ENCODE measurements around the gene DCLK1. TPM values are rescaled to one million over a fixed set of nuclear protein-coding genes. Genes with fewer than 3 reads are reported as not detected.

Gene DCLK1
- total and polyA plus RNA-seq, 2 experiments from 2014 or later: 0.48 to 0.65 TPM

GRCh38 chr13:35961461-35962220 is 169.5 kb downstream of the DCLK1 start:
- Histone ChIP-seq H3K36me3 (ENCODE audit: low read depth) (no peaks in the 10 kb centered on the region), H3K9me2 (ENCODE audit: insufficient read depth) (no peaks in the 10 kb centered on the region), H4K20me1 (ENCODE audit: insufficient read depth) (no peaks in the 10 kb centered on the region), H3K4me1 (ENCODE audit: insufficient read depth) (peaks cover 24% of the 10 kb centered on the region), H2AFZ (no peak overlapping the region), H3K27me3 (replicated peaks; ENCODE audit: insufficient read depth) (no peaks in the 10 kb centered on the region), H3K4me3 (no peak overlapping the region), H3K4me2 (ENCODE audit: unreplicated experiment) (no peak overlapping the region), H3K9ac (no peak overlapping the region), H3F3A (ENCODE audit: insufficient read depth) (peaks cover 10% of the 10 kb centered on the region; the same call in 1 of the 2 replicates), H3K9me3 (ENCODE audit: low read depth) (no peaks in the 10 kb centered on the region), H3K27ac (no peak overlapping the region), H3K79me2 (ENCODE audit: insufficient read depth) (no peaks in the 10 kb centered on the region)
- TF ChIP-seq EZH2 (IDR thresholded peaks at IDR 0.05; ENCODE audit: insufficient read depth, poor library complexity, severe bottlenecking) (no peak), EZH2phosphoT487 (IDR thresholded peaks at IDR 0.05; ENCODE audit: insufficient read depth, low read depth) (no peak)
- in situ Hi-C loops (cut with MboI): no loop called here
- 76 to 79% methylated on average over 5 of the region's 5 CpGs for WGBS, 2 experiments (ENCODE audit: low coverage in 1 of 2, low lambda C conversion rate in 2 of 2, missing lambda C conversion rate in 2 of 2)
- DNase-seq: peak; percentile 44

- peak; percentile 39 for DNase-seq
These were observed 170.2 kb downstream of the DCLK1 start for GRCh38 chr13:35961002-35961401.

GRCh38 chr13:35957996-35958395 is 173.2 kb downstream of the DCLK1 start:
- no peaks in the 10 kb centered on the region for H3K27me3 ChIP-seq (replicated peaks; ENCODE audit: insufficient read depth)
- no peak for TF ChIP-seq EZH2 (IDR thresholded peaks at IDR 0.05; ENCODE audit: insufficient read depth, poor library complexity, severe bottlenecking)
- no peak for TF ChIP-seq EZH2phosphoT487 (IDR thresholded peaks at IDR 0.05; ENCODE audit: insufficient read depth, low read depth)
- H3K9ac ChIP-seq: no peak overlapping the region
- H3K4me3 ChIP-seq: no peak overlapping the region
- H3K79me2 ChIP-seq (ENCODE audit: insufficient read depth): no peaks in the 10 kb centered on the region
- peaks cover 18% of the 10 kb centered on the region for H3F3A ChIP-seq (ENCODE audit: insufficient read depth)
- peak overlapping the region; percentile 73 for H3K27ac ChIP-seq
- H3K4me1 ChIP-seq (ENCODE audit: insufficient read depth): peaks cover 34% of the 10 kb centered on the region
- 78 to 89% methylated on average over 2 of the region's 2 CpGs for WGBS, 2 experiments (ENCODE audit: low coverage in 1 of 2, low lambda C conversion rate in 2 of 2, missing lambda C conversion rate in 2 of 2)
- H2AFZ ChIP-seq: no peak overlapping the region
- H4K20me1 ChIP-seq (ENCODE audit: insufficient read depth): no peaks in the 10 kb centered on the region
- in situ Hi-C loops (cut with MboI): no loop called here
- no peaks in the 10 kb centered on the region for H3K9me2 ChIP-seq (ENCODE audit: insufficient read depth)
- no peak overlapping the region for H3K4me2 ChIP-seq (ENCODE audit: unreplicated experiment)
- no peak for DNase-seq
- no peaks in the 10 kb centered on the region for H3K36me3 ChIP-seq (ENCODE audit: low read depth)
- H3K9me3 ChIP-seq (ENCODE audit: low read depth): no peaks in the 10 kb centered on the region

More at GRCh38 chr13:35961002-35961401, 170.2 kb downstream of the DCLK1 start:
- no peak overlapping the region for H3K4me2 ChIP-seq (ENCODE audit: unreplicated experiment)
- no peaks in the 10 kb centered on the region for H3K9me2 ChIP-seq (ENCODE audit: insufficient read depth)
- no peak overlapping the region for H3K27ac ChIP-seq
- no peak overlapping the region for H3K9ac ChIP-seq
- TF ChIP-seq EZH2 (IDR thresholded peaks at IDR 0.05; ENCODE audit: insufficient read depth, poor library complexity, severe bottlenecking): no peak
- TF ChIP-seq EZH2phosphoT487 (IDR thresholded peaks at IDR 0.05; ENCODE audit: insufficient read depth, low read depth): no peak
- no peaks in the 10 kb centered on the region for H3K79me2 ChIP-seq (ENCODE audit: insufficient read depth)
- H4K20me1 ChIP-seq (ENCODE audit: insufficient read depth): no peaks in the 10 kb centered on the region
- peaks cover 16% of the 10 kb centered on the region for H3F3A ChIP-seq (ENCODE audit: insufficient read depth)
- in situ Hi-C loops (cut with MboI): no loop called here
- no peaks in the 10 kb centered on the region for H3K9me3 ChIP-seq (ENCODE audit: low read depth)
- H3K36me3 ChIP-seq (ENCODE audit: low read depth): no peaks in the 10 kb centered on the region
- peaks cover 30% of the 10 kb centered on the region for H3K4me1 ChIP-seq (ENCODE audit: insufficient read depth)
- no peak overlapping the region for H3K4me3 ChIP-seq
- no peak overlapping the region for H2AFZ ChIP-seq
- H3K27me3 ChIP-seq (replicated peaks; ENCODE audit: insufficient read depth): no peaks in the 10 kb centered on the region

- WGBS, 2 experiments (ENCODE audit: low coverage in 1 of 2, low lambda C conversion rate in 2 of 2, missing lambda C conversion rate in 2 of 2): 5 to 8% methylated on average over 1 of the region's 1 CpG
- in situ Hi-C loops (cut with MboI): no loop called here
- Histone ChIP-seq H3K9ac (peak overlapping the region; percentile 9; the same call in 1 of the 2 replicates), H3K27ac (peak overlapping the region; percentile 73), H4K20me1 (ENCODE audit: insufficient read depth) (no peaks in the 10 kb centered on the region), H3K36me3 (ENCODE audit: low read depth) (no peaks in the 10 kb centered on the region), H3K9me2 (ENCODE audit: insufficient read depth) (no peaks in the 10 kb centered on the region), H3K4me2 (ENCODE audit: unreplicated experiment) (peak overlapping the region; percentile 37), H3K4me1 (ENCODE audit: insufficient read depth) (peaks cover 34% of the 10 kb centered on the region), H2AFZ (no peak overlapping the region), H3K79me2 (ENCODE audit: insufficient read depth) (no peaks in the 10 kb centered on the region), H3K27me3 (replicated peaks; ENCODE audit: insufficient read depth) (no peaks in the 10 kb centered on the region), H3K9me3 (ENCODE audit: low read depth) (no peaks in the 10 kb centered on the region), H3K4me3 (no peak overlapping the region), H3F3A (ENCODE audit: insufficient read depth) (peaks cover 18% of the 10 kb centered on the region)
- DNase-seq: peak; percentile 87
- no peak for TF ChIP-seq EZH2phosphoT487 (IDR thresholded peaks at IDR 0.05; ENCODE audit: insufficient read depth, low read depth)
These were observed 173.9 kb downstream of the DCLK1 start for GRCh38 chr13:35957241-35957731.
